ENCODE measurements around the gene MCEMP1. TPM values are rescaled to one million over a fixed set of nuclear protein-coding genes. Genes with fewer than 3 reads are reported as not detected.

MCEMP1 gene
- polyA plus RNA-seq, 4 donors, result 0.13 to 0.31 (median 0.24) TPM

- DNase-seq (ENCODE audit: low read depth in 4 of 4, low spot score in 3 of 4), result no peak
Observed at GRCh38 chr19:7718668-7719067, 41.8 kb downstream of the MCEMP1 start.

- DNase-seq (ENCODE audit: low read depth in 4 of 4, low spot score in 3 of 4), result no peak
Observed at GRCh38 chr19:7720351-7720750, 43.5 kb downstream of the MCEMP1 start.

- no peak for DNase-seq (ENCODE audit: low read depth in 4 of 4, low spot score in 3 of 4)
Observed at GRCh38 chr19:7722231-7722651, 45.4 kb downstream of the MCEMP1 start.

- no peak for DNase-seq (ENCODE audit: low read depth in 4 of 4, low spot score in 3 of 4)
Observed at GRCh38 chr19:7725791-7726190, 48.9 kb downstream of the MCEMP1 start.

- DNase-seq (ENCODE audit: low read depth in 4 of 4, low spot score in 3 of 4), result no peak
Observed at GRCh38 chr19:7729211-7729610, 52.3 kb downstream of the MCEMP1 start.

Other genes with a start within 250 kb of the MCEMP1 start
- gene PEX11G, start 188.1 kb upstream of the MCEMP1 start, polyA plus RNA-seq (ENCODE audit: insufficient read length in 4 of 4), result 1 to 10 TPM; 2.4 to 8.9 (median 4.7) TPM
- gene ZNF358, start 161.0 kb upstream of the MCEMP1 start, polyA plus RNA-seq (ENCODE audit: insufficient read length in 4 of 4), result 10 to 100 TPM; 35.7 to 71.8 (median 40.8) TPM
- gene MCOLN1, start 154.5 kb upstream of the MCEMP1 start, polyA plus RNA-seq (ENCODE audit: insufficient read length in 4 of 4), result 10 to 100 TPM; 13.1 to 22.4 (median 17.7) TPM
- 10 to 100 TPM; 25.2 to 53.3 (median 38.7) TPM for gene PNPLA6, start 141.4 kb upstream of the MCEMP1 start, polyA plus RNA-seq (ENCODE audit: insufficient read length in 4 of 4)
- gene CAMSAP3, start 81.2 kb upstream of the MCEMP1 start, polyA plus RNA-seq (ENCODE audit: insufficient read length in 4 of 4), result 10 to 100 TPM in 3 of 4 donors, 1 to 10 TPM in 1; 1.6 to 27.7 (median 13.2) TPM
- 10 to 100 TPM; 28.8 to 47.5 (median 31.1) TPM for gene XAB2, start 47.5 kb upstream of the MCEMP1 start, polyA plus RNA-seq (ENCODE audit: insufficient read length in 4 of 4)
- gene PET100, start 47.3 kb upstream of the MCEMP1 start, polyA plus RNA-seq (ENCODE audit: insufficient read length in 4 of 4), result 100 to 1,000 TPM in 3 of 4 donors, 10 to 100 TPM in 1; 86.2 to 126 (median 114) TPM
- gene PCP2, start 43.4 kb upstream of the MCEMP1 start, polyA plus RNA-seq (ENCODE audit: insufficient read length in 4 of 4), result 1 to 10 TPM in 2 of 4 donors, under 1 TPM in 1, not detected in 1; 0.43 to 2.8 (median 1.3) TPM
- gene STXBP2, start 40.0 kb upstream of the MCEMP1 start, polyA plus RNA-seq (ENCODE audit: insufficient read length in 4 of 4), result 10 to 100 TPM; 11.6 to 84.1 (median 63.4) TPM
- 1 to 10 TPM in 3 of 4 donors, under 1 TPM in 1; 0.54 to 3.0 (median 1.6) TPM for gene RETN, start 8.0 kb upstream of the MCEMP1 start, polyA plus RNA-seq (ENCODE audit: insufficient read length in 4 of 4)
- 10 to 100 TPM; 34.1 to 65.4 (median 41.0) TPM for gene TRAPPC5, start 3.7 kb downstream of the MCEMP1 start, polyA plus RNA-seq (ENCODE audit: insufficient read length in 4 of 4)
- gene FCER2, start 25.0 kb downstream of the MCEMP1 start, polyA plus RNA-seq (ENCODE audit: insufficient read length in 4 of 4), result 1 to 10 TPM in 1 of 4 donors, under 1 TPM in 3; 0.19 to 1.2 (median 0.36) TPM
- under 1 TPM in 1 of 4 donors, not detected in 3; 0.31 TPM for gene CLEC4G, start 55.0 kb downstream of the MCEMP1 start, polyA plus RNA-seq (ENCODE audit: insufficient read length in 4 of 4)
- gene CD209, start 70.4 kb downstream of the MCEMP1 start, polyA plus RNA-seq (ENCODE audit: insufficient read length in 4 of 4), result 1 to 10 TPM in 3 of 4 donors, under 1 TPM in 1; 0.87 to 6.0 (median 1.7) TPM
- 1 to 10 TPM in 3 of 4 donors, under 1 TPM in 1; 0.08 to 3.0 (median 2.1) TPM for gene CLEC4M, start 86.2 kb downstream of the MCEMP1 start, polyA plus RNA-seq (ENCODE audit: insufficient read length in 4 of 4)
- gene EVI5L, start 153.1 kb downstream of the MCEMP1 start, polyA plus RNA-seq (ENCODE audit: insufficient read length in 4 of 4), result 10 to 100 TPM; 14.0 to 18.7 (median 16.1) TPM
- 1 to 10 TPM; 3.5 to 9.9 (median 6.8) TPM for gene PRR36, start 197.3 kb downstream of the MCEMP1 start, polyA plus RNA-seq (ENCODE audit: insufficient read length in 4 of 4)
- gene LRRC8E, start 211.4 kb downstream of the MCEMP1 start, polyA plus RNA-seq (ENCODE audit: insufficient read length in 4 of 4), result 1 to 10 TPM in 3 of 4 donors, under 1 TPM in 1; 0.46 to 3.2 (median 2.1) TPM
- gene MAP2K7, start 226.8 kb downstream of the MCEMP1 start, polyA plus RNA-seq (ENCODE audit: insufficient read length in 4 of 4), result 10 to 100 TPM; 20.8 to 41.9 (median 24.8) TPM
- gene TGFBR3L, start 237.7 kb downstream of the MCEMP1 start, polyA plus RNA-seq (ENCODE audit: insufficient read length in 4 of 4), result under 1 TPM in 3 of 4 donors, not detected in 1; 0.24 to 0.60 (median 0.59) TPM
- gene SNAPC2, start 243.2 kb downstream of the MCEMP1 start, polyA plus RNA-seq (ENCODE audit: insufficient read length in 4 of 4), result 10 to 100 TPM; 13.6 to 20.9 (median 16.1) TPM
- 10 to 100 TPM; 11.6 to 34.1 (median 13.9) TPM for gene CTXN1, start 249.0 kb downstream of the MCEMP1 start, polyA plus RNA-seq (ENCODE audit: insufficient read length in 4 of 4)